ENCODE data around the gene CIDEB.
"Not testable (repeated sequence)": the region's sequence is repeated elsewhere in the genome, so short reads cannot be mapped to it uniquely, and the experiment has no call there.

The CIDEB gene, protein sequence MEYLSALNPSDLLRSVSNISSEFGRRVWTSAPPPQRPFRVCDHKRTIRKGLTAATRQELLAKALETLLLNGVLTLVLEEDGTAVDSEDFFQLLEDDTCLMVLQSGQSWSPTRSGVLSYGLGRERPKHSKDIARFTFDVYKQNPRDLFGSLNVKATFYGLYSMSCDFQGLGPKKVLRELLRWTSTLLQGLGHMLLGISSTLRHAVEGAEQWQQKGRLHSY

GRCh38 chr14:24307575-24308341 lies at the start of gene CIDEB:
CIDEB (minus strand) TSS chr14:24307977; CDS start chr14:24307858, 119 bp downstream.
- peak in 37 of 42 donors; percentile 18 to 86 (median 68) for DNase-seq
- intact Hi-C loops (cut with DNase I) = no loop called here

DNA sequence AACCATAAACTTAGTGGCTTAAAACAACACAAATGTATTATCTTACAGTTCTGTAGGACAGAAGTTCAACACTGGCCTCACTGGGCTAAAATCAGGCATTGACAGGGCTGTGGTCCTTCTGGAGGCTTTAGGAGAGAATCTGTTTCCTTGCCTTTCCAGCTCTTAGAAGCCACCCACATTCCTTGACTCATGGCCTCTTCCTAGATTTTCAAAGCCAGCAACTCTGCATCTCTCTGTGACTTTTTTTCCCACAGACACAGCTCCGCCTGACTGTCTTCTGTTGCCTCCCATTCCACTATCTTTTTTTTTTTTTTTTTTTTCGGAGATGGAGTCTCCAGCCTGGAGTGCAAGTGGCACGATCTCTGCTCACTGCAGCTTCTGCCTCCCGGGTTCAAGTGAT lies 48.4 kb upstream of the CIDEB start:
- intact Hi-C loops (cut with DNase I) = no loop called here
- DNase-seq = no peak

- no peak for DNase-seq
- intact Hi-C loops (cut with DNase I) = no loop called here
These were observed 47.2 kb upstream of the CIDEB start for GRCh38 chr14:24355009-24355408.

DNA sequence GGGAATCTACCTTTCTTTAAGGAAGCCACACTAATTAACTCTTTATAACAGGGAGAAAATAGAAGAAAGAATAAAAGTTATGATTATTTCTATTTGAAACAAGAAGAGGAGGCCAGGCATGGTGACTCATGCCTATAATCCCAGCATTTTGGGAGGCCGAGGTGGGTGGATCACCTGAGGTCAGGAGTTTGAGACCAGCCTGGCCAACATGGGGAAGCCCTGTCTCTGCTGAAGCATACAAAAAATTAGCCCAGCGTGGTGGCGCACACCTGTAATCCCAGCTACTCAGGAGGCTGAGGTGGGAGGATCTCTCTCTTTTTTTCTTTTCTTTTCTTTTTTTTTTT lies 46.7 kb upstream of the CIDEB start:
- intact Hi-C loops (cut with DNase I); DNase-seq: not testable (repeated sequence)

DNA sequence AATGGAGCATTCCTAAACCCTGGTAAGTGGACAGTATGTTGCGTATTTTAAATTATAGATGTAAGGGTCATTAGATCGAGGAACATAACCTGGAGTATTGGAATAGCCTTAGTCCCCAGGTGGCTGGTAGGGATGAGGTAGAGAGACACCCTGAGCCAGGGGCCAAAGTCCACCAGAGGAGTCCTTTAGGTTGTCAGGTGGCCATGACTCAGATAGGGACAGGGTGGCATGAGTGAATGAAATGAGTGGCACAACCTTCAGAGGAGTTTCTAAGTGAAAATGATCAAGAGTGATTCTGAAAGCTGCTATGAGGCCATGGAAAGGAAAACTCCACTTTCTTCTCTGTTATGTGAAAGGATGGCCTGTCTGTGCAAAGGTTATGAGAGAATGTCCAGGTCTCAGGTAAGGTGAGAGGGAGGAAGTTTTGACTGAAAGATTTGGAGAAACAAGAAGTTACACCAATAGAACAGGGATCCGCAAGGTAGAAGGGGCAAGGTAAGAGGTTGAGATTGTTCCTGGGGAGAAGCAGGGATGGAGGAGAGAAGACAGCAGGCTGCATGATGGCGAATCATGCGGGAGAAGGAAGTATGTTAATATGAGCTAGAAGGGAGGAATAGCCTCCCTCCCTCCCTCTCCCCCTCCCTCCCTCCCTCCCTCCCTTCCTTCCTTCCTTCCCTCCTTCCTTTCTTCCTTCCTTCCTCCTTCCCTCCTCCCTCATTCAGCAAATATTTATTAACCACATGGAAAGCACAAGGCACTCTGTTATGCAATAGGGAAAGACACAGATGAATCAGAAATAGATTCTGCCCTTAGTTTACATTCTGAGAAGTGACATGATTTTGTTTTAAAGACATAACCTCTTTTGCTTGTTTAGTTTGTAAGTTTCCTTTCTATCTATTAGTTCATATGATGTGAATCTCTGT lies 46.0 kb upstream of the CIDEB start:
- DNase-seq = no peak
- intact Hi-C loops (cut with DNase I) = no loop called here

- DNase-seq = no peak
- intact Hi-C loops (cut with DNase I) = no loop called here
These were observed 43.7 kb upstream of the CIDEB start for GRCh38 chr14:24351517-24351916.

DNA sequence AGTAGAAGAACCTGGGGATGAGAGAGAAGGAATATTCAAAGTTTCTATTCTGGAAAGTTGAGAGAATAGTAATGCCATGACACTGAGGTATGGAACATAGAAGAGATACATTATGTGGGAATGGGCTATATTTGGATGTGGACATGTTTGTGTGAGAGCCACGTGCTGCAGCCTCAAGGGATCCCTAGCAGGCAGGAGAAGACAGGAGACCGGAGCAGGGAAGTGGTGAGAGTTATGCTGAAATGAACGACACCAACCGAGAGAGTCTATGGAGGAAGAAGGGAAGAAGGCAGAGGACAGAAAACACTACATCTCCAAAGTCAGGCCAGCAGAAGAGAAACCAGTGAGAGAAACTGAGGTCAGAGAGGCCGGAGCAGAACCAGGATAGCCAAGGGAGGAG lies 42.0 kb upstream of the CIDEB start:
- no peak for DNase-seq
- intact Hi-C loops (cut with DNase I) = no loop called here

DNA sequence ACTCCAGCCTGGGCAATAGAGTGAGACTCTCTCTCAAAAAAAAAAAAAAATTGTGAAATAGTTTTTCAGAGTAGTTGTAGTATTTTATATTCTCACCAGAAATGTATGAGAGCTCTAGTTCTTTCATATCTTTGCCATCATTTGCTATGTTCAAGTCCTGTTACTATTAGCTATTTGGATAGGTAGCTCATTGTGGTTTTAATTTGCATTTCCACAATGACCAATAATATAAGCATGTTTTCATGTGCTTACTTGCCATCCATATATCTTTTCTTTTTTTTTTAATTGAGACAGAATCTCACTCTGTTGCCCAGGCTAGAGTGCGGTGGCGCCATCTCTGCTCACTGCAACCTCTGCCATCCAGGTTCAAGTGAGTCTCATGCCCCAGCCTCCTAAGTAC lies 40.4 kb upstream of the CIDEB start:
- no peak for DNase-seq
- intact Hi-C loops (cut with DNase I) = no loop called here

DNA sequence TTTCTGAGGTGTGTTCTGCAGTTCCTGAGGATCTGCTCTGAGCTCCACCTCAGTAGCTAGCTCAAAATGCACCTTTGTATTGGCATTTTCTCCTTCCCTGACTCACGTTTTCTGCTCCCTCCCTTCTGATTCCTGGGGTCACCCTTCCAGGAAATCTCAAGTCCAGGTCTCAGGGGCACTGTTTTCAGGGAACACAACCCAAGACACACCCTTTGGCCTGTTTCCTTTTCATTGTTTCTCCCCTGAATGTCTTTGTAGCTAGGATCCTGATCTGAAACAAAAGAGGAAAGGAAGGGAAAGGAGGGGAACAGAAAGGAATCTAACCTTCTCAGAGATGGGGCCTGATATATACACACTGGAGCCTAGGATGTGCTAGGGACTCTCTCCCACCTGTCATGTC lies 39.4 kb upstream of the CIDEB start:
- intact Hi-C loops (cut with DNase I) = no loop called here

GRCh38 chr14:24343795-24344660 lies 36.3 kb upstream of the CIDEB start:
- intact Hi-C loops (cut with DNase I) = no loop called here
- no peak for DNase-seq

More for the DNA sequence above, 39.4 kb upstream of the CIDEB start:
- no peak for DNase-seq

DNA sequence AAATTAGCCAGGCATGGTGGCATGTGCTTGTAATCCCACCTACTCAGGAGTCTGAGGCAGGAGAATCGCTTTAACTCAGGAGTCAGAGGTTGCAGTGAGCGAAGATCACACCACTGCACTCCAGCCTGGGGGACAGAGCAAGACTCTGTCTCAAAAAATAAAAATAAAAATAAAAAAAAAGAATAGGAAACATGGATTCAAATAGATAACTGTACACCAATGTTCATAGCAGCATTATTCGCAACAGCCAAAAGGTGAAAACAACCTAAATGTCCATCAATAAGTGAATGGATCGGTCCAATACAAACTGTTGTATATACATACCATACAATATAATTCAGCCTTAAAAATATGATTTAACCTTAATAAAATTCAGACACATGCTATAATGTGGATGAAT lies 35.1 kb upstream of the CIDEB start:
- no peak for DNase-seq
- intact Hi-C loops (cut with DNase I) = no loop called here

DNA sequence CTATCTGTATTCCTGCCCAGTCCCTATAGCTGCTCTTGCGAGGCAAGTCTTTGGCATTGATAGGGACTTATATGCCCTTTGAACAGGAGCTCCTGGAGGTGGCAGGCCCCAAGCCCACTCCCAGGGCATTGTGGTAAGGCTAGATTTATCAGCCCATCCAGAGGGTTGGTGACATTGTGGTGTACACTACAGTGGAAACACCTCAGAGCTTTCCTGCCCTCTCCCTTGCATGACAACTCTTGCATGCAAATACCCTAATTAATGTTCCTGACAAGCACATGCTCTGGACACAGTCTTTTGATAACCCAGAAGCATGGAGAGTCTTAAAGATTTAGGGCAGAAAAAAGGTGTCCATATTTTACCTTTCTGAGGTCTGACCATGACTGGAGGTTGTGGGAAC lies 32.8 kb upstream of the CIDEB start:
- intact Hi-C loops (cut with DNase I) = no loop called here
- no peak for DNase-seq

GRCh38 chr14:24339284-24340151 lies 31.7 kb upstream of the CIDEB start, which contains the start of gene RIPK3:
RIPK3 (minus strand) TSS chr14:24339991; CDS start chr14:24339826, 165 bp downstream.
- intact Hi-C loops (cut with DNase I) = no loop called here
- DNase-seq = peak in 1 of 42 donors; percentile 41

DNA sequence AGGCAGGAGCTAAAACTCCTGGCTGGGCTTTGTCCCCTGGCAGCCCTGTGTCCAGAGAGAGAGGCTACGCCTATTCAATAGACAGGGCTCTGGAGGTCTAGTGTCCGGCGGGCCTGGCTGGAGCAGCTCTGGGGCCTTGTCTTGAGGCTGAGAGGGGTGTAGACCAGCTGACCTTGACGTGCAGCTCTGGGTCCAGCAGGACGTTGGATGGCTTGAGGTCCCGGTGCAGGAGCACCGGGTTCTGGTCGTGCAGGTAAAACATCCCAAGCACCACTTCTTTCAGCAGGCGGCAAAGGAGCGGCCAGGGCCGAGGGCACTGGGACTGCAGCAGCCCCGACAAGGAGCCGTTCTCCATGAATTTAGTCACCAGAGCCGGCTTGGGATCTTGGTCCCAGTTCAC lies 31.1 kb upstream of the CIDEB start:
- intact Hi-C loops (cut with DNase I) = no loop called here

GRCh38 chr14:24337824-24338175 lies 30.0 kb upstream of the CIDEB start:
- no peak for DNase-seq
- intact Hi-C loops (cut with DNase I) = no loop called here

More for the DNA sequence above, 31.1 kb upstream of the CIDEB start:
- DNase-seq = no peak

DNA sequence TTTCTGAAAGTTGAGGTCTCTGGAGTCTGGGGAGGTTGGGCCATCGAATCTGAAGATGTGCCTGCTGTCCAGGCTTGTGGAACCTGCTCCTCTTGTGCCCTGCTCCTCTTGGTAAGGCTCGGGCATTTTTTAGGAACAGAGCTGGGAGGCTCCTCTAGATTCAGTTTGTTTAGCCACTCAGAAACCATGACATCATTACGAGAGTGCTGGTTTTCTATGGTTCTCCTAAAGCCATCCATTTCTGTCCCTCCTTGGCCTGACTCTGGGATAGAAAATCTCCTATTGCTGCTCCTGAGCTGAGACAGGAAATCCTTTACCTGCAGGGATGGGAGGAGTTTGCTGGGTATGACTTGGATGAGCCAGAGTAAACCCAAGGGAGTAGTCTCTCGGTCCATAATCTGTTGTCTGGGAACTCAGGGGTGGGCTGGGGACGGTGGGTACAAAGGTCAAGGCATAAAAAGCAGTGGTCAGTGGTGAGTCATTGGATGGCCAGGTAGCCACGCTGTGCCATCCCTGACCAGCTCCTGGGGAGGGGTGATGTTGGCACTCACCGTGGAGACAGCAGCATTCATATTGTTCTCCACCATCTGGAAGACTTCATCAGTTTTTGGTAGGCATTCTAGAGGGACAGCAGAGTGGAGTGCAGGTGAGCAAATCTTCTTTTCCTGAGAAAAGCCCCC lies 29.5 kb upstream of the CIDEB start:
- intact Hi-C loops (cut with DNase I) = no loop called here
- DNase-seq = no peak

- DNase-seq = no peak
- intact Hi-C loops (cut with DNase I) = no loop called here
These were observed 27.8 kb upstream of the CIDEB start for GRCh38 chr14:24335461-24336171.
